Medulla oblongata (tissue), 1 donor: ENCODE results near the gene CTU2.

Source experiments
- DNase-seq: peaks from one replicate; pipeline ENCODE4 v3.0.0-alpha.2; 2015; ENCODE audit errors: extremely low spot score

The CTU2 gene

GRCh38 chr16:88681709-88682451 lies 24.4 kb upstream of the CTU2 start:
- peak; percentile 84 for DNase-seq

GRCh38 chr16:88684569-88685155 lies 21.6 kb upstream of the CTU2 start:
- no peak for DNase-seq

- no peak for DNase-seq
Measured at GRCh38 chr16:88685156-88686061, 20.9 kb upstream of the CTU2 start.

GRCh38 chr16:88686062-88686438 lies 20.3 kb upstream of the CTU2 start:
- DNase-seq = no peak

- DNase-seq = peak; percentile 60
Measured at GRCh38 chr16:88686439-88687253, 19.7 kb upstream of the CTU2 start, which contains the start of gene SNAI3. Gene SNAI3 (minus strand): TSS chr16:88686507. CDS start chr16:88686406, 101 bp downstream.

GRCh38 chr16:88687254-88687576 lies 19.1 kb upstream of the CTU2 start:
- DNase-seq = no peak

- DNase-seq = no peak
Measured at GRCh38 chr16:88687676-88688012, 18.7 kb upstream of the CTU2 start.

GRCh38 chr16:88688013-88688778 lies 18.1 kb upstream of the CTU2 start:
- DNase-seq = no peak

- no peak for DNase-seq
Measured at GRCh38 chr16:88690341-88691128, 15.8 kb upstream of the CTU2 start.

- no peak for DNase-seq
Measured at GRCh38 chr16:88691129-88691813, 15.0 kb upstream of the CTU2 start.

- DNase-seq = peak; percentile 69
Measured at GRCh38 chr16:88691924-88692560, 14.3 kb upstream of the CTU2 start.

GRCh38 chr16:88692861-88693260 lies 13.4 kb upstream of the CTU2 start:
- no peak for DNase-seq

- no peak for DNase-seq
Measured at GRCh38 chr16:88693420-88694177, 12.7 kb upstream of the CTU2 start.

GRCh38 chr16:88694221-88695087 lies 11.8 kb upstream of the CTU2 start:
- DNase-seq = no peak

GRCh38 chr16:88695218-88695617 lies 11.1 kb upstream of the CTU2 start:
- DNase-seq = no peak

GRCh38 chr16:88695753-88696152 lies 10.6 kb upstream of the CTU2 start:
- DNase-seq = no peak

GRCh38 chr16:88696441-88696840 lies 9.9 kb upstream of the CTU2 start:
- no peak for DNase-seq
